ENCODE results near the gene GJA3. TPM values are rescaled to one million over a fixed set of nuclear protein-coding genes. Genes with fewer than 3 reads are reported as not detected.
A peak's percentile ranks its signal among the peaks of the same experiment; 100 is the strongest.

The GJA3 gene
- total and polyA plus RNA-seq, 8 donors, result 0.03 to 0.40 (median 0.08) TPM

GRCh38 chr13:20127562-20128458 lies 33.0 kb downstream of the GJA3 start:
- peak overlapping the region; percentile 89 to 95 (median 92) for H3K27ac ChIP-seq
- peak overlapping the region; percentile 40 to 65 (median 58) for H3K4me3 ChIP-seq
- no peaks in the 10 kb centered on the region for H3K4me1 ChIP-seq
- 1% methylated on average over 69 to 82 of the region's 82 CpGs for WGBS, 2 donors
- no peaks in the 10 kb centered on the region for H3K27me3 ChIP-seq
- no peaks in the 10 kb centered on the region for H3K9me3 ChIP-seq
- DNase-seq (peak; percentile 69 to 88 (median 78)), FAIRE-seq (no peak), ATAC-seq (peak; percentile 87 to 92 (median 90))
- intact Hi-C loops (cut with DNase I), result no loop called here
- no peaks in the 10 kb centered on the region for H3K36me3 ChIP-seq
- TF ChIP-seq CTCF (IDR thresholded peaks at IDR 0.05), result no peak

GRCh38 chr13:20127262-20127561 lies 33.6 kb downstream of the GJA3 start:
- H3K27ac ChIP-seq, result peak overlapping the region; percentile 89 to 95 (median 92)
- intact Hi-C loops (cut with DNase I), result no loop called here
- H3K9me3 ChIP-seq, result no peaks in the 10 kb centered on the region
- FAIRE-seq, result no peak
- DNase-seq, result no peak
- 15 to 17% methylated on average over 6 of the region's 6 CpGs for WGBS, 2 donors
- no peaks in the 10 kb centered on the region for H3K4me1 ChIP-seq
- TF ChIP-seq CTCF (IDR thresholded peaks at IDR 0.05), result no peak
- peak overlapping the region; percentile 40 to 65 (median 58) for H3K4me3 ChIP-seq
- H3K27me3 ChIP-seq, result no peaks in the 10 kb centered on the region
- H3K36me3 ChIP-seq, result no peaks in the 10 kb centered on the region
- ATAC-seq, result peak; percentile 18 to 29 (median 20)

GRCh38 chr13:20126541-20127261 lies 34.2 kb downstream of the GJA3 start:
- Histone ChIP-seq H3K27me3 (no peaks in the 10 kb centered on the region), H3K27ac (no peak overlapping the region), H3K9me3 (no peaks in the 10 kb centered on the region), H3K36me3 (no peaks in the 10 kb centered on the region), H3K4me3 (no peak overlapping the region), H3K4me1 (no peaks in the 10 kb centered on the region)
- intact Hi-C loops (cut with DNase I), result no loop called here
- no peak for ATAC-seq
- 79 to 81% methylated on average over 16 of the region's 16 CpGs for WGBS, 2 donors
- FAIRE-seq, result no peak
- DNase-seq, result no peak
- TF ChIP-seq CTCF (IDR thresholded peaks at IDR 0.05), result no peak

- Histone ChIP-seq H3K4me3 (no peak overlapping the region), H3K4me1 (no peaks in the 10 kb centered on the region), H3K9me3 (no peaks in the 10 kb centered on the region), H3K36me3 (no peaks in the 10 kb centered on the region), H3K27me3 (no peaks in the 10 kb centered on the region), H3K27ac (no peak overlapping the region)
- WGBS, 2 donors, result 61 to 65% methylated on average over 4 of the region's 4 CpGs
- ATAC-seq, result no peak
- no peak for DNase-seq
- FAIRE-seq, result no peak
- intact Hi-C loops (cut with DNase I), result no loop called here
- no peak for TF ChIP-seq CTCF (IDR thresholded peaks at IDR 0.05)
Observed at GRCh38 chr13:20125783-20126165, 35.1 kb downstream of the GJA3 start.

Data from pancreas (tissue), 10 donors.